CD14-positive monocyte (primary cell): Measurements from ENCODE around the gene SSH3. TPM values are rescaled to one million over a fixed set of nuclear protein-coding genes. Genes with fewer than 3 reads are reported as not detected.
"Not testable (repeated sequence)": the region's sequence is repeated elsewhere in the genome, so short reads cannot be mapped to it uniquely, and the experiment has no call there.

Source experiments
- DNase-seq, 3 donors: peaks; one replicate each; pipeline ENCODE4 v3.0.0-alpha.2; 2011 to 2022
- H2AFZ ChIP-seq: 2 replicates; pipeline ENCODE4 v1.6.0; 2012; ENCODE audit warnings: mild to moderate bottlenecking, low read depth, low read length, inconsistent platforms; ENCODE audit not compliant: insufficient read depth, poor library complexity, severe bottlenecking
- H3K27ac ChIP-seq, 2 donors: 1 replicate in 1 of 2; 2 replicates in 1 of 2; pipeline ENCODE4 v1.5.1; 2012 to 2013; ENCODE audit warnings: low read length in 2 of 2, control low read depth in 1 of 2, inconsistent platforms in 1 of 2, low read depth in 1 of 2, mild to moderate bottlenecking in 1 of 2
- H3K27me3 ChIP-seq, 2 donors: one replicate each; pipeline versions ENCODE4 v1.6.0 to v1.6.1; 2011 to 2013; ENCODE audit warnings: low read length in 2 of 2; ENCODE audit not compliant: control insufficient read depth in 2 of 2, insufficient read depth in 2 of 2
- H3K36me3 ChIP-seq, 2 donors: replicated peaks in 1 of 2; 1 replicate in 1 of 2; 2 replicates in 1 of 2; pipeline versions ENCODE4 v1.5.1 to v1.6.1; 2012 to 2013; ENCODE audit warnings: low read length in 2 of 2, control low read depth in 1 of 2, inconsistent platforms in 1 of 2, mild to moderate bottlenecking in 1 of 2; ENCODE audit not compliant: insufficient read depth in 2 of 2, control insufficient read depth in 1 of 2
- H3K4me1 ChIP-seq, 2 donors: 1 replicate in 1 of 2; 2 replicates in 1 of 2; pipeline versions ENCODE4 v1.5.1 to v1.6.1; 2012 to 2013; ENCODE audit warnings: low read length in 2 of 2, control low read depth in 1 of 2, inconsistent platforms in 1 of 2, mild to moderate bottlenecking in 1 of 2, moderate library complexity in 1 of 2; ENCODE audit not compliant: insufficient read depth in 2 of 2, control insufficient read depth in 1 of 2
- H3K4me2 ChIP-seq: replicated peaks from 2 replicates; pipeline ENCODE3; 2012; ENCODE audit warnings: low read length, moderate library complexity, mild to moderate bottlenecking; ENCODE audit not compliant: poor library complexity, severe bottlenecking; ENCODE audit errors: extremely low read depth
- H3K4me3 ChIP-seq, 3 experiments: fragments of 200-600 bp in 1 of 3; sonication (generic) in 1 of 3; replicated peaks in 1 of 3; 1 replicate in 2 of 3; 2 replicates in 1 of 3; pipeline ENCODE4 v1.5.1; 2011 to 2013; ENCODE audit warnings: low read length in 3 of 3, mild to moderate bottlenecking in 3 of 3, control low read depth in 2 of 3, low read depth in 2 of 3, inconsistent platforms in 1 of 3, moderate library complexity in 1 of 3
- H3K79me2 ChIP-seq: 2 replicates; pipeline ENCODE4 v1.6.0; 2012; ENCODE audit warnings: mild to moderate bottlenecking, control low read depth, inconsistent platforms, low read length, moderate library complexity; ENCODE audit not compliant: insufficient read depth
- H3K9ac ChIP-seq: 2 replicates; pipeline ENCODE4 v1.6.0; 2017; ENCODE audit warnings: low read length, mild to moderate bottlenecking; ENCODE audit not compliant: insufficient read depth, poor library complexity, severe bottlenecking
- H3K9me3 ChIP-seq, 2 donors: replicated peaks in 1 of 2; 1 replicate in 1 of 2; 2 replicates in 1 of 2; pipeline versions ENCODE4 v1.5.1 to v1.6.1; 2012 to 2013; ENCODE audit warnings: low read length in 2 of 2, control low read depth in 1 of 2; ENCODE audit not compliant: control insufficient read depth in 1 of 2, insufficient read depth in 1 of 2
- H4K20me1 ChIP-seq: 2 replicates; pipeline ENCODE4 v1.6.0; 2012; ENCODE audit warnings: mild to moderate bottlenecking, low read length, control low read depth, moderate library complexity; ENCODE audit not compliant: insufficient read depth
- H3K27ac Mint-ChIP-seq, 7 donors: one replicate each; pipeline ENCODE4 v1.8.0; 2020; ENCODE audit warnings: mild to moderate bottlenecking in 7 of 7, mixed read lengths in 7 of 7, moderate library complexity in 6 of 7, inconsistent platforms in 2 of 7
- H3K27me3 Mint-ChIP-seq, 3 donors: one replicate each; pipeline ENCODE4 v1.8.0; 2021 to 2022; ENCODE audit warnings: low read depth in 3 of 3, mild to moderate bottlenecking in 3 of 3, mixed read lengths in 3 of 3, moderate library complexity in 3 of 3, inconsistent platforms in 1 of 3
- H3K36me3 Mint-ChIP-seq, 2 donors: one replicate each; pipeline ENCODE4 v1.8.0; 2020; ENCODE audit warnings: mixed read lengths in 2 of 2, inconsistent platforms in 1 of 2, mild to moderate bottlenecking in 1 of 2
- H3K4me1 Mint-ChIP-seq: one replicate; pipeline ENCODE4 v1.8.0; 2020; ENCODE audit warnings: mild to moderate bottlenecking, mixed read lengths
- H3K4me3 Mint-ChIP-seq, 2 donors: one replicate each; pipeline ENCODE4 v1.8.0; 2020; ENCODE audit warnings: mild to moderate bottlenecking in 2 of 2, mixed read lengths in 2 of 2, moderate library complexity in 1 of 2
- H3K9me3 Mint-ChIP-seq, 7 donors: one replicate each; pipeline ENCODE4 v1.8.0; 2020 to 2022; ENCODE audit warnings: mixed read lengths in 7 of 7, mild to moderate bottlenecking in 6 of 7, moderate library complexity in 6 of 7, inconsistent platforms in 2 of 7
- CTCF ChIP-seq: fragments of 200-600 bp; IDR thresholded peaks from one replicate; pipeline ENCODE4 v1.8.0; 2022; ENCODE audit warnings: antibody characterized with exemption, mild to moderate bottlenecking
- WGBS: methylation state at CpG from one replicate; pipeline ENCODE4 v1.1.5; 2013; ENCODE audit warnings: missing lambda C conversion rate; ENCODE audit not compliant: insufficient coverage; 5-methylcytosine and 5-hydroxymethylcytosine counted together
- intact Hi-C, 2 donors: fragments of 100-400 bp; cut with micrococcal nuclease; formaldehyde crosslinking; loops; one replicate each; pipeline versions ENCODE4 v1.15.0 to v1.15.1; 2023
- polyA plus RNA-seq, 3 donors: library from polyadenylated mRNA; depleted of rRNA in 1 of 3; unstranded in 2 of 3; stranded (reverse) in 1 of 3; fragments of 300-500 nt in 2 of 3; fragments of >200 nt in 1 of 3; fragmentation: Illumina TruSeq in 2 of 3; gene quantifications; 1 replicate in 2 of 3; 2 replicates in 1 of 3; pipeline ENCODE4 v1.2.3, GENCODE V29; 2012 to 2021

SSH3 gene
- polyA plus RNA-seq, 3 donors: 3.6 to 23.3 (median 5.8) TPM

DNA sequence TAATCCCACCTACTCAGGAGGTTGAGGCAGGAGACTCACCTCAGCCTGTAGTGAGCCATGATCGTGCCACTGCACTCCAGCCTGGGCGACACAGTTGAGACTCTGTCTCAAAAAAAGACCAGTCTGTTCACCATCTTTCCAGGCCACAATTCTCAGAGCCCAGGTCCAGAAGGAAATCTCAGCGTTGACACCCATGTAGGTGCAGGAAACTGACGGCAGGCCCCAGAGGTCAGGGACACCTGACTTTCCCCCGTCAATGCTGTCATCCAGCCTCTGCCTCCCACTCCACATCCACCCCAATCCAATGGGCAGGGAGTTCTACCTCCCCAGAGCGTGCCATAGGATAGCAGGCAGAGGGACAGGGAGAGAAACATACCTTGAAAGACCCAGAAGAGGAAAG, 42.9 kb upstream of the SSH3 start:
- no peaks in the 10 kb centered on the region for H3K9me3 Mint-ChIP-seq
- no peaks in the 10 kb centered on the region for H3K9me3 ChIP-seq
- H3K36me3 Mint-ChIP-seq: peaks cover 20 to 34% of the 10 kb centered on the region in 2 donors

DNA sequence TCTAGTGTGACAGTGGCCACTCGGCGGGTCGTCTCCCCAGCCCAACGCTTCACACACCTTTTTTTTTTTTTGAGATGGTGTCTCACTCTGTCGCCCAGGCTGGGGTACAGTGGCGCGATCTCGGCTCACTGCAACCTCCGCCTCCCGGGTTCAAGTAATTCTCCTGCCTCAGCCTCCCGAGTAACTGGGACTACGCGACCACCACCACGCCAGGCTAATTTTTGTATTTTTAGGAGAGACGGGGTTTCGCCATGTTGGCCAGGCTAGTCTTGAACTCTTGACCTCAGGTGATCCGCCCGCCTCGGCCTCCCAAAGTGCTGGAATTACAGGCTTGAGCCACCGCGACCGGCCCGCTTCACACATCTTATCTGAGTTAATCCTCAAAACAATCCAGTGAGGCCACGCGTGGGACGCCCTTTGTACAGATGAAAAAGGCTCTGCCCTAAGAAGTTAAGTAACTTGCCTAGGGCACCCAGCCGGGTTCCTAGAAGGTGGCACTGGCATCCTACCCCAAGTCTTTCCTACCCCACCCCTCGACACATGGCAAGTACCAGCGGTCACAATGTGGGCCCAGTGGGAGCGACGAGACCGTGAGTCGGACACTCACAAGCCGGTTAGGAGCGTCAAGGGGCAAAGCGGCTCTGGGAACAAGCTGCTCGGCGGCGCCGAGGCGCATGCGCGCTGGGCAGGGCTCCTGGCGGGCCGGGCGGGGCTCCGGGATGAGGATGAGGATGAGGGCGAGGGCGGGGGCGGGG, 42.3 kb upstream of the SSH3 start:
- Histone ChIP-seq H3K36me3 (peaks cover 13% of the 10 kb centered on the region in 2 donors), H3K4me3 (peak overlapping the region in 1 of 3 experiments; percentile 61), H4K20me1 (peaks cover 30% of the 10 kb centered on the region), H3K4me2 (peak overlapping the region; percentile 71), H2AFZ (peak overlapping the region; percentile 61), H3K79me2 (peaks cover 26% of the 10 kb centered on the region), H3K4me1 (peaks cover 36 to 52% of the 10 kb centered on the region in 2 donors)
- not testable (repeated sequence) for H3K9me3 Mint-ChIP-seq, H3K27me3 ChIP-seq, H3K27ac Mint-ChIP-seq, H3K9me3 ChIP-seq, H3K9ac ChIP-seq, H3K27ac ChIP-seq
- WGBS: 39% methylated on average over 23 of the region's 50 CpGs
- H3K36me3 Mint-ChIP-seq: peaks cover 13 to 28% of the 10 kb centered on the region in 2 donors
- peak overlapping the region; percentile 64 to 84 for H3K4me3 Mint-ChIP-seq
- H3K27me3 Mint-ChIP-seq: peaks cover 15 to 26% (median 25%) of the 10 kb centered on the region in 3 donors
- peaks cover 50% of the 10 kb centered on the region for H3K4me1 Mint-ChIP-seq
- DNase-seq: peak in 2 of 3 donors; percentile 42 to 51
- intact Hi-C loops: loop anchor here in 1 of 2 donors (5.0 kb wide), 1 partner anchor 121 kb away; no protein-coding TSS in a partner anchor

More for the DNA sequence above, 42.9 kb upstream of the SSH3 start:
- no peak overlapping the region for H3K27ac ChIP-seq
- H3K9ac ChIP-seq: no peak overlapping the region
- DNase-seq: no peak
- H3K27ac Mint-ChIP-seq: no peak overlapping the region
- H3K4me3 ChIP-seq: no peak overlapping the region
- peaks cover 19% of the 10 kb centered on the region for H3K79me2 ChIP-seq
- peaks cover 15 to 26% (median 25%) of the 10 kb centered on the region in 3 donors for H3K27me3 Mint-ChIP-seq
- peak overlapping the region in 1 of 2 donors; percentile 22 for H3K4me3 Mint-ChIP-seq
- WGBS: 97% methylated on average over 5 of the region's 6 CpGs
- H3K27me3 ChIP-seq: peaks cover 0 to 3% of the 10 kb centered on the region in 2 donors
- no peak overlapping the region for H3K4me2 ChIP-seq
- no peak overlapping the region for H2AFZ ChIP-seq
- peaks cover 30 to 46% of the 10 kb centered on the region in 2 donors for H3K4me1 ChIP-seq
- peaks cover 19 to 20% of the 10 kb centered on the region in 2 donors for H3K36me3 ChIP-seq
- no peak for TF ChIP-seq CTCF
- H3K4me1 Mint-ChIP-seq: peaks cover 44% of the 10 kb centered on the region
- intact Hi-C loops: loop anchor here in 1 of 2 donors (5.0 kb wide), 1 partner anchor 122 kb away; no protein-coding TSS in a partner anchor
- H4K20me1 ChIP-seq: peaks cover 36% of the 10 kb centered on the region
